Chondrocyte (in vitro differentiated cells): Measurements from ENCODE around the gene OR4D2. TPM values are rescaled to one million over a fixed set of nuclear protein-coding genes. Genes with fewer than 3 reads are reported as not detected.

Experiments
- DNase-seq: peaks from one replicate; pipeline ENCODE4 v3.0.0; 2021; ENCODE audit warnings: mixed read lengths, low spot score
- H3K27ac Mint-ChIP-seq: one replicate; pipeline ENCODE4 v1.8.0; 2021; ENCODE audit warnings: mild to moderate bottlenecking, moderate library complexity, mixed read lengths; ENCODE audit not compliant: unreplicated experiment
- H3K27me3 Mint-ChIP-seq: 2 replicates; pipeline ENCODE4 v1.8.0; 2021; ENCODE audit warnings: low read depth, mixed read lengths
- H3K36me3 Mint-ChIP-seq: 2 replicates; pipeline ENCODE4 v1.8.0; 2021; ENCODE audit warnings: low read depth, mixed read lengths
- H3K4me1 Mint-ChIP-seq: 2 replicates; pipeline ENCODE4 v1.8.0; 2021; ENCODE audit warnings: low read depth, mild to moderate bottlenecking, mixed read lengths
- H3K4me3 Mint-ChIP-seq: one replicate; pipeline ENCODE4 v1.8.0; 2021; ENCODE audit warnings: mild to moderate bottlenecking, moderate library complexity, mixed read lengths; ENCODE audit not compliant: unreplicated experiment
- H3K9me3 Mint-ChIP-seq: 2 replicates; pipeline ENCODE4 v1.8.0; 2021; ENCODE audit warnings: low read depth, mixed read lengths
- CTCF ChIP-seq: fragments of 200-600 bp; sonication (generic); IDR thresholded peaks from 2 replicates; pipeline ENCODE4 v1.5.0; 2021; ENCODE audit warnings: antibody characterized with exemption, mild to moderate bottlenecking, moderate library complexity
- total RNA-seq: library from RNA; stranded (reverse); gene quantifications from 3 replicates; pipeline ENCODE4 v1.2.1, GENCODE V29; 2021

Gene OR4D2
- total RNA-seq, 1 donor from 2014 or later: not detected

- H3K36me3 Mint-ChIP-seq: no peaks in the 10 kb centered on the region
- DNase-seq: no peak
- TF ChIP-seq CTCF: no peak
- H3K4me3 Mint-ChIP-seq: no peak overlapping the region
- H3K9me3 Mint-ChIP-seq: no peaks in the 10 kb centered on the region
- H3K4me1 Mint-ChIP-seq: no peaks in the 10 kb centered on the region
- H3K27me3 Mint-ChIP-seq: peaks cover 24% of the 10 kb centered on the region
- H3K27ac Mint-ChIP-seq: no peak overlapping the region
Observed at GRCh38 chr17:58184308-58184985, 17.7 kb downstream of the OR4D2 start.

- Mint-ChIP-seq H3K4me1 (peaks cover 6% of the 10 kb centered on the region), H3K36me3 (no peaks in the 10 kb centered on the region), H3K9me3 (no peaks in the 10 kb centered on the region), H3K4me3 (no peak overlapping the region), H3K27me3 (peaks cover 30% of the 10 kb centered on the region), H3K27ac (no peak overlapping the region)
- no peak for TF ChIP-seq CTCF
- no peak for DNase-seq
Observed at GRCh38 chr17:58184986-58185761, 18.4 kb downstream of the OR4D2 start.

- TF ChIP-seq CTCF: no peak
- Mint-ChIP-seq H3K4me3 (no peak overlapping the region), H3K4me1 (peaks cover 6% of the 10 kb centered on the region), H3K9me3 (no peaks in the 10 kb centered on the region), H3K36me3 (no peaks in the 10 kb centered on the region), H3K27ac (no peak overlapping the region), H3K27me3 (peaks cover 29% of the 10 kb centered on the region)
- no peak for DNase-seq
Observed at GRCh38 chr17:58186591-58186990, 19.8 kb downstream of the OR4D2 start.

- Mint-ChIP-seq H3K9me3 (no peaks in the 10 kb centered on the region), H3K27me3 (peaks cover 30% of the 10 kb centered on the region), H3K27ac (no peak overlapping the region), H3K4me1 (peaks cover 6% of the 10 kb centered on the region), H3K4me3 (no peak overlapping the region), H3K36me3 (no peaks in the 10 kb centered on the region)
- TF ChIP-seq CTCF: no peak
- no peak for DNase-seq
Observed at GRCh38 chr17:58187063-58187462, 20.3 kb downstream of the OR4D2 start.

GRCh38 chr17:58187675-58188074, 20.9 kb downstream of the OR4D2 start:
- no peak for TF ChIP-seq CTCF
- Mint-ChIP-seq H3K27ac (no peak overlapping the region), H3K4me1 (peaks cover 6% of the 10 kb centered on the region), H3K27me3 (peaks cover 31% of the 10 kb centered on the region), H3K9me3 (no peaks in the 10 kb centered on the region), H3K4me3 (no peak overlapping the region), H3K36me3 (no peaks in the 10 kb centered on the region)
- no peak for DNase-seq
